Measurements from ENCODE around the gene CNTRL.

CNTRL gene

DNA sequence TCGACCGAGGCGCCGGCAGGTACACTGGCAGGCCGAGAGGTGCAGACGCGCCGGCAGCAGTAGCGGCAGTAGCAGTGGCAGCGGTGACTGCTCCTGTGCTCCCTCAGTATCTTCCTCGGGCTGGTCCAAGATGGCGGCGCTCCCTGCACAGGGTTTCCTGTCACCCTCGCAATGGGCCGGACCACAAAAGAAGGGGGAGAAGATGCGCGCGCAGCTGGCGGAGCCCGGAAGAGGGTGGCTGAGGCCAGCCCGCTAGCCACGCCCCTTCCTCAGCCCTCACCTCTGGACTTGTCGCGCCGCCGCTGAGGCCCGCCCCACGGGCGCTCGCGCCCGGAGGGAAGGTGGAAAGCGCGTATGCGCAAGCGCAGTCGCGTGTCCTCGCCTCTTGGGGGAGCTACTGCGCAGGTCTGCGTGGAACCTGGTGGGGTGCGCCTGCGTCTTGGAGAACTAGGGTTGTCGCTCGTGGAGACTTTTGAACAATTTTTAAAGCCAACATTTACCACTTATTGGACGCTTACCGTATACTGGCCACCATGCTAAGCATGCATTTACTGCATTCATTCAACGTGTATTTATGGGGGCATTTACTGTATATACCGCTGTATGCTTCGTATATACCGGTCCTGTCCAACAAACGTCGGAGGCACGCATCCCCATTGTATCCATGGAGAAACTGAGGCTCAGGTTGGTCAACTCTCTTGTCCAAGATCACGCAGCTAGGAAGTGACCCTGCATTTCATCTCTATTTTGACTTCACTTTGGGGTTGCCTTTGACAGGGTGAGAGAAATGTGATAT lies 127.2 kb downstream of the CNTRL start, which contains the start of gene RAB14:
Gene RAB14 (minus strand): TSS at position 132 of the 796 bp plus-strand sequence. CDS start 8,457 bp downstream, outside the sequence.
- peak; percentile 98 for DNase-seq (ENCODE audit: low spot score)

DNA sequence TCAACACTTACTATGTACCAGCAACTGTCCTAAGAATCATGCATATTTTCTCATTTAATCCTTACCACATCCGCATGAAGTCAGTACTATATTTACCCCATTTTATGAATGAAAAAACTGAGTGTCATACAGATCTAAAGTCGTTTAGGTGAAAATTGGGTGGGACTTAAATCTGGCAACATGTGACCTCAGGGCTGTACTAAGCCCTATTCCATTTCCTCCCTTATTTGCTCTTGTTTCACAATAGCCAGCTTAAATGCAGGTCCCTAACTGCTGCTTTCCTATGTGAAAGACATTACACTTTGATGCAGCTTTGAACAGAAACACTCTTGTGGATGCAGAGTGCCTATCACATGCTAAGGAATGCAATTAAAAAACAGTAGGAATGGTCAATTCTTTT lies 129.4 kb downstream of the CNTRL start:
- no peak for DNase-seq (ENCODE audit: low spot score)

DNA sequence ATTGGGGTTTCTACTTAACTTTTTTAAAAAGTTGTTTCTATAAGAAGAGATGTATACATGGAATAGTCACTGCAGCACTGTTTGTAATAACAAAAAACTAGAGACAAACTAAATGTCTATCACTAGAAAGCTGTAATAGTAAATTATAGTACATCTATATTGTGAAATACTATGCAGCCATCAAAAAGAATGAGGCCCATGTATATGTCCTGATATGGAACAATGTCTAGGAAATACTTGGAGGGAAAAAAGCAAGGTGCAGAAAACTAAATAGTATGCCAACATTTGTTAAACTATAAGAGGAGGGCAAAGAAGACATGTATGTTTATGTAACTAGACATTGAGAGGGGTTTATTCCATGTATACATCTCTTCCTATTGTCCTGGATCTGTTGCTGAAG lies 129.9 kb downstream of the CNTRL start:
- DNase-seq (ENCODE audit: low spot score), result no peak

DNA sequence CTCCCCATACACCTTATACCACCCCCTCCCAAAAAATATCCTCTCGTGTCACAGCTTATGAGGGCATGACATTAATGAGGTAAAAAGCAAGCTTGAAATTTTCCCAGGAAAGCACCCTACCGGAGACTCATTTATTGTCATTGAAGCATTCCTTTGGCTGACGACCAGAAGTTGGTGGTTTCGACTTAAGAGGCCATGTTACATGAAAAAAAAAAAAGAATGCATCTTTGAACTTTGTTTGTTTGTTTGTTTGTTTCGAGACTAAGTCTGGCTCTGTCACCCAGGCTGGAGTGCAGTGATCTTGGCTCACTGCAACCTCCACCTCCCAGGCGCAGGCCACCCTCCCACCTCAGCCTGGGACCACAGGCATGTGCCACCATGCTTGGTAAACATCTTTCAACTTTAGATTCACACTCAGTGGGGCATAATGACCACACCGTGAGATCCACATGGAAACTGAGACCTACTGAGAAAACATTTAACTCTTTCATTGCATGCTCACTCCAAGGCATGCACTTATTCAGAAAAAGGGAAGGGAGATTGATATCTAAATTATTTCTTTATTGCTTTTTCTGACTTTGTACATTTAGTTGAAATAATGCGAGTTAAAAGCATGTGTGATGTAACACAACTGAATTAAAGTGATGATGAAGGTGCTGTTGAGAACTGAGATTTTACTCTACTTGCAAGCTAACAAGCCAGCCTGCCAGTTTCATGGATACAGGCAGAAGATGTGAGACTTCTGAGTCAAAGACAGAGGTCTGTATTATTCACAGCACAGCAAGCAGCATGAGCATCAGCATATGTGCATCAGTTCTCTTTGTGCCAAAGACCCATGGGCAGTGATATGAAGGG lies 132.0 kb downstream of the CNTRL start:
- no peak for DNase-seq (ENCODE audit: low spot score)

DNA sequence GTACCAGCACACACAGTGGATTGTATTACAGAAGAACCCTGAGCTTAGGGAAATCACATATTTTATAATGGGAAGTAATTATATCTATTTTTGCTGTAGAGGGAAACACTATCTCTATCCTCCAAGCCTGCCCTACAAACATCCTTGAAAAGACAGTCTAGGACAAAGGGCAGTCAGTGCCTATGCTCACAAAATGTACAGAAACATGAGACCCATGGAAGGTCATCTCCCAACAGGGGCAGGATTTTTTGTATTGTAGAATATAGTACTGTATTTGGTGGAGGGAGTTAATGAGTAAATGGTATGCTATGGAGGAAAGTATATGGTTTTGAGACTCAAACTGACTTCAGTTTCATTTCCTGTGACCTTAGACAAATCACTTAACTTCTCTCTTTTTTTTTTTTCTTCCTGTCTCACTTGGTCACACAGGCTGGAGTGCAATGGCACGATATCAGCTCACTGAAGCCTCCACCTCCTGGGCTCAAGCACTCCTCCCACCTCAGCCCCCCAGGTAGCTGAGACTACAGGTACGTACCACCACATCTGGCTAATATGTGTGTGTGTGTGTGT lies 132.7 kb downstream of the CNTRL start:
- DNase-seq (ENCODE audit: low spot score), result no peak

DNA sequence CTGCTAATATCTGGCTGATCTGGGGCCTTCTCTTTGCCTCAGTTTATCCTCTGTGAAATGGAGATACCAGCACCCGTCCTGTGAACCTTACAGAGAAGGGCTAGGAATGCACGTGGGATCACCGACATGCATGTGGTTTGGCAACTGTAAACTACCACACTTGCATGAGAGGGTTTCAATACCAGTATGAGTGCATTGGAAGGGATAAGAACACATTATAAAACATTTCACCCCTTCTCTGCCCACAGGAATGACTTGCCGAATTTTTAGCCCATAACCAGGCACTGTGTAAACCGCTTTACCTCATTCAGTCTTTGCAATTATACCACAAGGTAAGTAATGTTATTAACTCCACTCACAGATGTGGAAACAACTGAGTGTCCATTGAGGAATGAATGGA lies 135.8 kb downstream of the CNTRL start:
- no peak for DNase-seq (ENCODE audit: low spot score)

DNA sequence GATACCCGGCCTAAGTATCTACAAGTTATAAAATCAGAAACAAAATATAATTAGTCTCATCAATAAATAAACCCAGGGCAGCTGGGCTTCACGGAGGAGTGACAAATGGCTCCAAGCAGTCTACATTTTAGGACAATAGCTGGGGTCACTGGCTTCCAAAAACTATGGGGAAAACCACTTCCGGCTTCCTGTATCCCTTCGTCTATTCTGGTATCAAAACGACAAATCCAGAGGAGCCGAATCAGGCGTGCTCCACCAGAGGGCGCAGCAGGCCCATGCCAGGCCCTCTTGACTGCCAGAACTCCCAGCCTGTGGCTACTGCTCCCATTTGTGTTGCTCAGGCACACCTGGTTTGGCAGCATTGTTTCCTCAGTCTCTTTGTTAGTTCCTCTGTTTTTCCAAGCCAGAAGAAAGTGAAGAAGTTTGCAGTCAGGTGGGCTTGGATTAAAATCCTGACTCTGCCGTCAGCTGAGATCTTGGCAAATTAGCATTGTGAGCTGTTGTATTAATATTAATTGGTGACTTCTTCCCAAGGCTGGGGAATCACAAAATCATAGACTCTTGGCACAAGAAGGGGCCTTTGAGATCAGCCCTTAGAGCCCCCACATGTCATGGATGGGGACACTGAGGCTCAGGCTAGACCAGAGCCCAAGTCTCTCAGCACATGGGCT lies 138.5 kb downstream of the CNTRL start:
- peak; percentile 88 for DNase-seq (ENCODE audit: low spot score)

DNA sequence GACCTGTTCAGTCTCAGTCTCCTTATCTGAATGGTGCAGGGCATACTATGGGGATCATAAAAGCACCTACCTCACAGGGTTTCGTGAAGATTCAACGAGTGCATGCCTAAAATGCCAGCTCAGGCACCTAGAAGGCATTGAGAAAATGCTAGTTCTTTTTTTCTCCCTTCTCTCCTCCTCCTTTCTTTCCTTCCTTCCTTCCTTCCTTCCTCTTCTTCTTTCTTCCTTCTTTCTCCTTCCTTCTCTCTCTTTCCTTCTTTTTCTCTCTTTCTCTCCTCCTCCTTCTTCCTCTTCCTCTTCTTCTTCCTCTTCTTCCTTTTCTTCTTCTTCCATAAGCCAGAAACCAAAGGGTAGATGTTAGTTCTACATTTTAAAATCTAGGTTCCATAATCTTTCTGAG lies 139.2 kb downstream of the CNTRL start:
- DNase-seq (ENCODE audit: low spot score), result no peak

DNA sequence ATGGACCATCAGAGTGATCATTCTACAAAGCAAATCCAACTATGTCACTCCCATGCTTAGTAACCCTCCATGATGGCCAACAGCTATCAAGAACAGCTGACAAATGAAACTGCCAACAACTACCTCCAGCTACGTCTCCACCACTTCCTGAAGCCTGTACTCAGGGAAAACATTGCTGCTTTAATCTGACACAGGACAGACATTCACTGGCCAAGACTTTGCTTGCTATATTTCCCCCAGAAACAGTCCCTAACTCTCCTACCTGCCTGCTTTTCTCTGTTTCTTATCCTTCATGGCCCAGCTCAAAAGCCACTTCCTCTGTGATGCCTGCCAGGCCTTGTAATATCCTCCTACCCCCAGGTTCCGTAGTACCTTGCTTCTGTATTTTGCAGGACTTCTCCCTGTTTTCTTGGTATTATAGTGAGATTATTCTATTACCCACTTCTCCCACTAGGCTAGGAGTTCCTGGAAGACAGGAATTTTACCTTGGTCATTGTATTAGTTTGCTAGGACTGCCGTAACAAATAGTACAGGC lies 141.6 kb downstream of the CNTRL start:
- no peak for DNase-seq (ENCODE audit: low spot score)

DNA sequence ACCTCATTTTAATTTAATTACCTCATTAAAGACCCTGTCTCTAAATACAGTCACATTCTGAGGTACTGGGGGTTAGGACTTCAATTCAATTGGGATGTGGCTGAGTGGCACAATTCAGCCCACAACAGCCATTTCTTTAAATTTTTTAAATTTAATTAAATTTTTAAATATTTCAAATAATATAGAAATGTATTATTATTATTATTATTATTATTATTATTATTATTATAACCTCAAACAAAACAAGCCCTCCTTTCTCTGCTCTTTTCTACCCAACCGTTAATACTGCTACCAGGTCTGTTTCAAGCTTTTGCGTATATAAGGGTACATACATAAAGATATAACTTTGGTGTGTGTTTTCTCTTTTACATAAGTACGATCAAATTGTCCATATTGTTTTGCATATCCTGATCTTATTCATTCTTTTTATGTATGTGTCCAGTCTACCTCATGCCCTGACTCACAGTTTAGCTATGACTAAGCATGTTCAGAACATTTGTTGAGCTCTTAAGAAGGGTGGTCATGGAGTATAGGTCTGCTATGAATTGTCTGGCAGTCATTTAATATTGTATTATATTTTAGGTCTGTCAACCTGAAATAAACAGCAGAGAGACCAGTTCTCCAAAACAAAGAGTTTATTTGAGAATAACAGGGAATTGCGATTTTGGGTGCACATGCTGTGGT lies 143.0 kb downstream of the CNTRL start:
- DNase-seq (ENCODE audit: low spot score), result no peak

DNA sequence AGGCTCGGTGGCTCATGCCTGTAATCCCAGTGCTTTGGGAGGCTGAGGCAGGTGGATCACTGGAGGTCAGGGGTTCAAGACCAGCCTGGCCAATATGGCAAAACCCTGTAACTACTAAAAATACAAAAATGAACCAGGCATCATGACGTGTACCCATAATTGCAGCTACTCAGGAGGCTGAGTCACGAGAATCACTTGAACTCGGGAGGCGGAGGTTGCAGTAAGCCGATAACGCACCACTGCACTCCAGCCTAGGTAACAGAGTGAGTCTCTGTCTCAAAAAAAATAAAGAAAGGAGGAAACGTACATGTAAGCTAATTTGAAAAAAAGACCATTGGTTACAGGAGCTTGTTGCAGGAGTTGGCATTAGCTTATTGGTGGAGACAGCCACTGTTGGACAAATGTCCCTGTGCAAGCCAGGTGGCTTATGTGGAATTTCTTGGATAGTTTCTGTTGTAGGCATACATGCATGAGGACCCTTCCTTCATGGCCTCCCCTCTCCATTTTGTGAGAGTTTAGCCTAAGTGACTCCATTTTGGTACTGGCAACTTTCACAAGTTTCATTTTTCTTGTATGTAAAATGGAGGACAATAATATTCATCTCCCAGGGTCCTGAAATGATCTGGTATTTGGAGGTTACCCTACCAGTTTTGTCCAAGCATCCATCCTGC lies 143.7 kb downstream of the CNTRL start:
- no peak for DNase-seq (ENCODE audit: low spot score)

DNA sequence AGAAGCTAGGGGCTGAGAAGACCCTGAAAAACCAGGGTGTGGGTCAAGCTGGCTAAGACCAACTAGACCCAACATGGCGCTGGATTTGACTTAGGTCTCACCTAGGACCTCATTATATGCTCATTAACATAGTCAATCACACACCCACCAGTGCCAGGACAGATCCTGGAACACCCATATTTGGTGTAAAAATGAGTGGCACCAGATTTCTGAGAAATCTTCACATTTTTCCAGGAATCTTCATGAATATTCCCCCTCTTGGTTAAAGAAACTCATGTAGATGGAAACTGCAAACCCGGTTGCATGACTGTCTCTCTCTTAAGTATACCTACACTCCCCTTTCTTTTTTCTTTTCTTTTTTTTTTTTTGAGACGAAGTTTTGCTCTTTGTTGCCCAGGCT lies 144.8 kb downstream of the CNTRL start:
- no peak for DNase-seq (ENCODE audit: low spot score)

DNA sequence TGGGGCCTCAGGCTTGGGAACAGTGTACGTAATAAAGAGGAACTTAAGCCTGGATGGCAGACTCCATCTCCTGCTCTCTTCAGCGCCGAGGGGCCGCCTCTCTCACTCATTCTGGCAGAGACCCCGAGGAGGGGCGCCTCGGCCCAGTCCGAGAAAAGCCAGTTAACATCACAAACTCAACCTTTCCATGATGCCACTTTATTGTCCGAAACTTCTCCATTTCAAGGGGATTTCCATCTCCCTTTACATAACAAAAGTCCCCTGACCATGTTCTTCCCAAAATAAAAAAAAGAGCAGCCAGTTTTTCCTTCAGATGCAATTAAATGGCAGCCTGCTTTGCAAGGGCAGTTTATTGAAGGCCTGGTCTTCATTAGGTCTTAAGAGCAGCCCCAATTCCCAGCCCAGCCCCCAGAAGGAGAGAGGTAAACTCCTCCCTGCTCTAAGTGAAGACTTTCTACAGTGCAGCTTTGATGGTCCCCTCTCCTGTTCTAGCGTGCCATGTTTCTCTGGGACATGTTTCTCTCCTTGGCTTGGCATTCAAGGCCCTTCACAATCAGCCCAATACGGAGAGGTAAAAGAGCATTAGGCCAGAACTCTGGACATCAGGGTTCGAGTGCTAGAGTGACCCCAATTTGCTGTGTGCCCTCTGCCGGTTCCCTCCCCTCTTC lies 146.4 kb downstream of the CNTRL start:
- no peak for DNase-seq (ENCODE audit: low spot score)

DNA sequence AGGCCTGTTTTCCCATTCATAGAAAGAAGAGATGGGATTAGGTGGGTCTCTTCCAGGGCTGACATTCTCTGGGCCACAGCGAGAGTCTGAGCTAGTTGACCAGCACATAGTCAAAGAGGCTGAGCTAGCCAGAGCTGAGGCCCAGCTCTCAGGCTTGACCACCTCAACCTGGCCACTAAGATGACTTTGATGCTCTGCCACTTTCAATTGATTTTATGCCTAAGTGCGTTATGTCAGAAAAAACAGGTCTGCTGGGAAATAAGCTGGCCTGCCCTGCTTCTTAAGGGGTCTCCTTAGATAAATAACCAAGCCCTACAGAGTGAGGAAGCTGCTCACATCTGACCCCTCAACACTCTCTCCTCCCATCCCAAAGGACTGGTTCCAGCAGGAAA lies 146.9 kb downstream of the CNTRL start:
- no peak for DNase-seq (ENCODE audit: low spot score)

DNA sequence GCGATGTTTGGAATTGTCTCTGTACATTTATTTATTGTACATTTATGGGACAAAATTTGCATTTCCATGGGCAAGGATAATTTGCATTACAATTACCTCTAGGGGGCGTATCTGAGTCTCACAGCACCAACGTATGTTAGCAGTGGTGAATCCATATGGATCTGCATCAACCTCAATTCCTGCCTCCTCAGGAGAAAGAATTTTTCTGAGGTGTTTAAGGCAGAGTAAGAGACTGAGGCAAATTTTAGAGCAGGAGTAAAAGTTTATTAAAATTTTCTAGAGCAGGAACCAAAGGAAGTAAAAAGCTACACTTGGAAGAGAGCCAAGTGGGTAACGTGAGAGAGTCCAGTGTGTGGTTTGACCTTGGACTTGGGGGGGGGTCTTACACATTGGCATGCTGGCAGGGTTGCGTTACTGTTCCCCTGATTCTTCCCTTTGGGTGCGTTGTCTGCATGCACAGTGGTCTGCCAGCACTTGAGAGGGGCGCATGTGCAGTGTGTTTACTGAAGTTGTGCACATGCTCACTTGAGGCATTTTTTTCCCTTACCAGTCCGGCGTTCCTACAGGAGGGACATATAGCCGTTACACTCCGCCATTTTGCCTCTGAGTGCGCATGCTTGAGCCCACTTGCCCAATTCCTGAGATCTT lies 147.9 kb downstream of the CNTRL start:
- DNase-seq (ENCODE audit: low spot score), result peak; percentile 29

DNA sequence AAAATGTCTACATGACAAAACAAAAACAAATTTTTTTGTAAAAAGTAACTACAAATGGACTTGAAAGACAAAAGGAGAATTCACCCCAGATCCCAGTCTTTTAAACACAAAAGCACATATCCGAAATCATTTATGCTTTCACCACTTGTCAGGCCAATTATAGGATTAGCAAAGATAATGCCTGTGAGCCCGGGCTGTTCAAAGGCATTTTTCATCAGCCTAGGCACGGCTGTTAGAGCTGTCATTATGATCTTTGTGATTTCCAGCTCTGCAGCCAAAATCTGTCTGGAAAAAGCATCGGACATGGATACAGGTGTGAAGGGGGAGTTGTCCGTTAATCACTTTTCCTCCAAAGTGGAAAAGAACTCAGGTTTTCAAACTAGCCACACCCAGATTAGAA lies 150.5 kb downstream of the CNTRL start:
- DNase-seq (ENCODE audit: low spot score), result no peak

DNA sequence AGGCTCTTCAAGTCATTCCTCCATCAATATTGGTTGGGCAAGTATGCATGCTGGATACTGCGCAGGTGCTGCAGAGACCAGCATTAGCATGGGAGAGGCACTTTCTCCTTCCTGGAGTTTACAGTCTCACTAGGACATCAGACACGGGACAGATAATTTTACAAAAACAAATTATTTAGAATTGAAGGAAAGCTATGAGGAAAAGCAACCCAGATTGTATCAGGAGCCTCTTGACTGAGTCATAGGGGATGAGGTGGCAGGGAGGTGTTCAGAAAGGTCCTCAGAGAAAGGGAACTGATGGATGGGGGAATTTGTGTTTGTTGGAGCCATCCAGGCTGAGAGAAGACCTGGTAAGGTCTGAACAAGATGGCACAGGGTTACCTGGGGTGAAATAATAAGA lies 151.4 kb downstream of the CNTRL start:
- no peak for DNase-seq (ENCODE audit: low spot score)

All from cerebellar cortex (tissue), 1 donor.